NCI-H446 treated with DMSO at 0.1 percent for 48 hours (cell line): ENCODE data around the gene HMCN2.

Source experiments
- DNase-seq: peaks from one replicate; lab custom pipeline; 2025; lab: John Stamatoyannopoulos, UW

The HMCN2 gene

GRCh38 chr9:130366888-130367550, 101.5 kb downstream of the HMCN2 start:
- DNase-seq: no peak

DNA sequence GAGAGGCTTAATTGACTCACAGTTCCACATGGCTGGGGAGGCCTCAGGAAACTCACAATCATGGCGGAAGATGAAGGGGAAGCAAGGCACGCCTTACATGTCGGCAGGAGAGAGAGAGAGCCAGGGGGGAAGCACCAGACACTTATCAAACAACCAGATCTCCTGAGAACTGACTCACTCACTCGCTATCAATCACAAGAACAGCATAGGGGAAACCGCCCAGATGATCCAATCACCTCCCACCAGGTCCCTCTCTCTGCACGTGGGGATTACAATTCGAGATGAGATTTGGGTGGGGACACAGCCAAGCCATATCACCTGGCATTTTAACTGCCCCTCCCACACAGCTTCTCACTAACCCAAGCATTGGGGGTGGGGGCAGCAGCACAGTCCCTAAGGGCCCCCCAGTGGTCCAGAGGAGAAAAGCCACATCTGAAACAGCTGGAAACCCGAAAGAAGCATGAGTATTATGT, 103.1 kb downstream of the HMCN2 start:
- no peak for DNase-seq

GRCh38 chr9:130370226-130370625, 104.7 kb downstream of the HMCN2 start:
- DNase-seq: no peak

DNA sequence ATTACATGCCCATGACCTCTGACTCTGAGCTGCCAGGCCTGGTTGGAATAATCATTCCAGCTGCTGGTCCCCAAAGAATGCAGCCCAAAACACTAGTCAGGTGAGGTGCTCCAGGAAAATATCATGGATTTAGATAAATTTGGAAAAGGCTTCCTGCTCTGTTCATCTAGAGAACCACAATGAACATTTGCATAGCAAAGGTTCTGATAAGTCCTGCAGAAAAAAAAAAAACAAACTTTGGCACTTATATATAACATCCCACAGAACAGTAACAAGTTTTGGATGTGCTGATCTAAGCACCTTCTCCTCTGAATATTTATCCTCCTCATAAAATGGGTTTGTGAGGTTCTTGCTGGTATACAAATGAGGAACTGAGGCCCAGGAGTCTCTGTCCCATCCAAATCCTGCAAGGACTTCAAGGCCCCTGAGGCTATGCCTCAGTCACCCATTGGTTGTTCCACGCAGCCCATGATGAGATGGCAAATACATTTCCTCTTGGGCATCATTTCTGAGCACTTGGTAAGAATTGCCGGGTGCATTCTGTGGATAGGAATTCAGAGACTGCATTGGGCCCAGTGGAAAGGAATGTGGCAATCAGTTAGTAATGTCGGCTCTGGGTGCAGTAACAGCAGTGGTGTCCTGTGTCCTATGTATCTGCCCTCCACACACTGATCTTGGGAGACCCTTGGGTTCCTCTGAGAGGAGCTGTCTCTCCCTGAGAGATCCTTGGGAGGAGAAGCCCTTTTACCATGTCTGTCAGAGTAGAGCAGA, 105.8 kb downstream of the HMCN2 start:
- no peak for DNase-seq

GRCh38 chr9:130372057-130372456, 106.5 kb downstream of the HMCN2 start:
- no peak for DNase-seq

- no peak for DNase-seq
These were observed 108.2 kb downstream of the HMCN2 start for GRCh38 chr9:130373679-130374325.

GRCh38 chr9:130377612-130378011, 112.1 kb downstream of the HMCN2 start:
- no peak for DNase-seq

GRCh38 chr9:130378875-130379648, 113.5 kb downstream of the HMCN2 start:
- DNase-seq: no peak

- no peak for DNase-seq
These were observed 114.0 kb downstream of the HMCN2 start for GRCh38 chr9:130379649-130379970.

GRCh38 chr9:130380920-130381469, 115.4 kb downstream of the HMCN2 start:
- DNase-seq: no peak

GRCh38 chr9:130381660-130382059, 116.1 kb downstream of the HMCN2 start:
- DNase-seq: no peak

DNA sequence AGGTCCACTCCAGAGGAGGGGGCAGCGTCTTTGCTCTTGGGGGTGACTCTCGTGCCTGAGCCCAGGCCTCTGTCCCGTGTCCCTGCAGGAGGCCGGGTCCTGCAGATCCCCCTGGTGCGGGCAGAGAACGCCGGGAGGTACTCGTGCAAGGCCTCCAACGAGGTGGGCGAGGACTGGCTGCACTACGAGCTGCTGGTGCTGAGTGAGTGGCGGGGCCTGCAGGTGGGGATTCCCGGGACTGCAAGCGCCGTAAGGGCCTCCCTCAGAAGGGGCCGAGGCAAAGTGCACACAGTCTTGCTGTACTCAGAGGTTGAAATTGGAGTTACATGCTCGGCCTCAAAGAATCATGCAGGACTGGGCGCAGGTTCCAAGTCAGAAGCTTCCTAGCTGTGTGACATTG, 116.5 kb downstream of the HMCN2 start:
- DNase-seq: no peak

DNA sequence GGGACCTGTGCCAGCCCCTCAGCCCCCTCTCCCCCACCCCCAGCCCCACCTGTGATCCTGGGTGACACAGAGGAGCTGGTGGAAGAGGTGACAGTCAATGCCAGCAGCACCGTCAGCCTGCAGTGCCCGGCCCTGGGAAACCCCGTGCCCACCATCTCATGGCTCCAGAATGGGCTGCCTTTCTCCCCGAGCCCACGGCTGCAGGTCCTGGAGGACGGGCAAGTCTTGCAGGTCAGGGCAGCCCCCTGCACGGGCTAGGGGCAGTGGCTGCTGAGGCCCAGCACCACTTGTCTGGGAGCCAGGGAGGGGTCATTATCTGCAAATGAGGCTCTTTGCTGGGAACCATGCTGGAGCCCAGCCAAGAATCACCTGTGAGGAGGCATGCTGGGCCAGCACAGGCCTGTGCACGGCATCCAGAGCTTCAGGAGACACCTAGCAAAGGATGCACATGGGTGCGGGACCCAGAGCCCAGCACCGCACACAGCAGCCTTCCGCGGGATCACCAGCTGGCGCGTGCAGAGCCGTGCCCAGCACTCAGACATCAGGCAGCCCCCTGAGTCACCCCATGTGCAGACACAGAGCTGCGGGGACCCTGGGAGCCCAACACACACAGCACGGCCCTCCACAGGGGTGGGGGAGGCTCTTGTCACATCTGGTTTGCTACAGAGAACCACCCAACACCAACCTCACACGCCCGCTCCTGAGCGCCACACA, 117.2 kb downstream of the HMCN2 start:
- DNase-seq: no peak

GRCh38 chr9:130383350-130383715, 117.8 kb downstream of the HMCN2 start:
- DNase-seq: no peak

GRCh38 chr9:130383979-130384676, 118.6 kb downstream of the HMCN2 start:
- no peak for DNase-seq

DNA sequence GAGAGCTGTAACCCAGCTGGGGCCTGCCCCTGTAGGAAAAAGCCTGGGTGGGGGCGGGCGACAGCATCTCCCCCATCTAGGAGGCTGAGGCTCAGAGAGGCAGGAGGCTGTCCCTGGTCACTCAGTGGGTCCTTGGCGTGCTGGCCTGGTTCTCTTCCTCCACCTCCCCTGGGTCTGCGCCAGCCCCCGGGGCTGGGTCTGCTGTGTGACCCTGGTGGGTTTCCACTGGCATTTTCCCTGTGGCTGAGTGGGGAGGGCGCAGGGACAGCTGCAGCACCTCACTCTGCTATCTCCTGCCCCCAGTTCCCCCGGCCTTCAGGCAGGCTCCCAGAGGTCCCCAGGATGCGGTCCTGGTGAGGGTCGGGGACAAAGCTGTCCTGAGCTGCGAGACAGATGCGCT, 119.7 kb downstream of the HMCN2 start:
- no peak for DNase-seq

DNA sequence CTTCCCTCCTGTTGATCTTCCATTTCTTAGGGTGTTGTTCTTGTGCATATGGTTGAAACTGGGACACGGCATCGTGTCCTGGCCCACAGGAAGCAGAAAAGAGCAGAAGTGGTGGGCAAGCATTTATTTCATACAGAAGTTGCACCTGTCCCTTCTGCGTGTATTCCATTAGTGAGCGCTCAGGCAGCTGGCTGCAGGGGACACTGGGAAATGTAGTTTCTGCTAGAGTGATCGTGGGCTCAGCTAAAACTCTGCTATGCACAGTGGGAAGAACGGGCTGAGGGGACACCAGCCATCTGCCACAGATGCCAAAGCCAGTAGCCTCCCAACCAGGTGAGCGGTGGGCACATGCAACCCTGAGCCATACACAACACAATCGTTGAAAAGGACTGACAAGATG, 121.8 kb downstream of the HMCN2 start:
- no peak for DNase-seq

GRCh38 chr9:130387905-130388304, 122.3 kb downstream of the HMCN2 start:
- DNase-seq: no peak

DNA sequence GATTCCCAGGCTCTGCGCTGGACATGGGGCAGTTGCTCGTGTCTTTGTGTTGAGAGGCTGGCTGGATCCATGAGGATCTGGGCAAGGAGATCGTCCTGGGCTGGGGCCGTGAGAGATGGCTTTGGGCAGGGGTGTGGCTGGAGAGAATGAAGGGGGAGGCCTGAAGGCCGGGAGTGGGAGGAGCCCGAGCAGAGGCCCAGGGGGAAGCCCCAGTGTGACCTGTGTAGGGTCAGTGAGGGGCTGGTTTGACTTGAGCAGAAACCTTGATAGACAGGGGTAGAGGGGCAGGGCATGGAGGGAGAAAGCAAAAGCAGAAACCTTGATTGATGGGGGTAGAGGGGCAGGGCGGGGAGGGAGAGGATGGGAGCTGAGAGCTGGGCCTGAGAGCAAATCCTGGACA, 124.8 kb downstream of the HMCN2 start:
- DNase-seq: no peak

GRCh38 chr9:130390986-130391385, 125.4 kb downstream of the HMCN2 start:
- DNase-seq: no peak

GRCh38 chr9:130391866-130392265, 126.3 kb downstream of the HMCN2 start:
- DNase-seq: no peak
